HCT116 (cell line): Measurements from ENCODE around the gene CMC1. TPM values are rescaled to one million over a fixed set of nuclear protein-coding genes. Genes with fewer than 3 reads are reported as not detected.

Source experiments
- ATAC-seq: fragments of 200-7000 bp; cut with Tn5 transposase; 2 replicates; pipeline ENCODE4 v1.9.1; 2020; ENCODE audit warnings: mild to moderate bottlenecking, moderate library complexity
- BruUV-seq: library from RNA; stranded (reverse); fragments of 400-500 nt; replicated peaks from 2 replicates; lab custom pipeline; 2021; lab: Mats Ljungman, UMichigan
- CTCF ChIA-PET: fragments of 300-600 bp; sonication (Branson Sonifier 250); formaldehyde crosslinking; loops from one replicate; lab custom pipeline; 2021; ENCODE audit warnings: antibody characterized with exemption; lab: Charles Lee
- POLR2A ChIA-PET: fragments of 300-600, 350-600 bp; sonication (Branson Sonifier 250); formaldehyde crosslinking; loops from one replicate; lab custom pipeline; 2021; ENCODE audit warnings: antibody characterized with exemption; lab: Charles Lee
- RAD21 ChIA-PET, 2 experiments: fragments of 300-600 bp; sonication (Branson Sonifier 250); formaldehyde crosslinking; loops; one replicate each; lab custom pipeline; 2023; ENCODE audit warnings: low total read pairs in 2 of 2; ENCODE audit not compliant: uncharacterized antibody in 2 of 2, unreplicated experiment in 2 of 2, low non-redundant PET in 1 of 2; lab: Charles Lee
- DNase-seq: peaks from one replicate; pipeline ENCODE4 v3.0.0-alpha.2; 2010; ENCODE audit warnings: low read depth, low spot score
- H2AFZ ChIP-seq: fragments of 200-600 bp; shearing (Covaris generic), sonication (generic); 2 replicates; pipeline ENCODE4 v1.6.1; 2017; ENCODE audit warnings: low read depth, mixed run types, mixed read lengths, antibody characterized with exemption, low read length; ENCODE audit not compliant: poor library complexity, severe bottlenecking
- H3K27ac ChIP-seq: 2 replicates; pipeline ENCODE4 v1.5.1; 2012; ENCODE audit warnings: low read depth, low read length
- H3K27me3 ChIP-seq: fragments of 200-600 bp; sonication (generic); 2 replicates; pipeline ENCODE4 v1.6.1; 2016; ENCODE audit warnings: mixed run types, low read length, mixed read lengths; ENCODE audit not compliant: insufficient read depth
- H3K36me3 ChIP-seq, 2 experiments: fragments of 200-500 bp in 1 of 2; fragments of 200-600 bp in 1 of 2; sonication (Bioruptor generic) in 1 of 2; sonication (generic) in 1 of 2; 2 replicates each; pipeline versions ENCODE4 v1.5.1 to v1.6.1; 2014 to 2016; ENCODE audit warnings: low read length in 2 of 2, inconsistent platforms in 1 of 2, mixed read lengths in 1 of 2, mixed run types in 1 of 2; ENCODE audit not compliant: insufficient read depth in 2 of 2, control insufficient read depth in 1 of 2
- H3K4me1 ChIP-seq, 2 experiments: fragments of 200-600 bp in 1 of 2; sonication (generic) in 1 of 2; 2 replicates each; pipeline versions ENCODE4 v1.5.1 to v1.6.1; 2012 to 2017; ENCODE audit warnings: low read length in 2 of 2, inconsistent platforms in 1 of 2, mild to moderate bottlenecking in 1 of 2, mixed read lengths in 1 of 2, mixed run types in 1 of 2, moderate library complexity in 1 of 2; ENCODE audit not compliant: insufficient read depth in 2 of 2, control insufficient read depth in 1 of 2
- H3K4me2 ChIP-seq: fragments of 200-600 bp; sonication (generic); 2 replicates; pipeline ENCODE4 v1.6.1; 2017; ENCODE audit warnings: mixed run types, low read length, mixed read lengths
- H3K4me3 ChIP-seq, 2 experiments: fragments of 200-600 bp in 1 of 2; sonication (generic) in 1 of 2; replicated peaks in 1 of 2; 2 replicates each; pipeline ENCODE4 v1.5.1; 2011 to 2016; ENCODE audit warnings: low read length in 2 of 2, control low read depth in 1 of 2, low read depth in 1 of 2, mild to moderate bottlenecking in 1 of 2, mixed read lengths in 1 of 2, mixed run types in 1 of 2
- H3K79me2 ChIP-seq: fragments of 200-600 bp; sonication (generic); 2 replicates; pipeline ENCODE4 v1.6.1; 2017; ENCODE audit warnings: mild to moderate bottlenecking, mixed run types, low read length, moderate library complexity, mixed read lengths; ENCODE audit not compliant: insufficient read depth
- H3K9ac ChIP-seq: fragments of 200-600 bp; sonication (generic); 2 replicates; pipeline ENCODE4 v1.6.1; 2016; ENCODE audit warnings: low read length, mixed read lengths
- H3K9me2 ChIP-seq: fragments of 200-600 bp; sonication (generic), shearing (Covaris generic); 2 replicates; pipeline ENCODE4 v1.6.1; 2017; ENCODE audit warnings: mixed run types, mild to moderate bottlenecking, moderate library complexity; ENCODE audit not compliant: insufficient read depth
- H3K9me3 ChIP-seq, 2 experiments: fragments of 200-500 bp in 1 of 2; fragments of 200-600 bp in 1 of 2; sonication (Bioruptor generic) in 1 of 2; sonication (generic) in 1 of 2; 2 replicates each; pipeline ENCODE4 v1.6.1; 2014 to 2017; ENCODE audit warnings: low read length in 2 of 2, mixed read lengths in 2 of 2, inconsistent platforms in 1 of 2, low read depth in 1 of 2, mild to moderate bottlenecking in 1 of 2, mixed run types in 1 of 2, moderate library complexity in 1 of 2; ENCODE audit not compliant: control insufficient read depth in 1 of 2, insufficient read depth in 1 of 2
- H4K20me1 ChIP-seq: fragments of 200-600 bp; sonication (generic), shearing (Covaris generic); 2 replicates; pipeline ENCODE4 v1.6.1; 2017; ENCODE audit warnings: mixed run types, mild to moderate bottlenecking, moderate library complexity; ENCODE audit not compliant: insufficient read depth
- CBX3 ChIP-seq: IDR thresholded peaks from 2 replicates; pipeline ENCODE4 v1.6.1; 2012; ENCODE audit warnings: low read depth
- EGR1 ChIP-seq: IDR thresholded peaks from 2 replicates; pipeline ENCODE4 v1.6.1; 2012; ENCODE audit warnings: low read depth
- RAD21 ChIP-seq: IDR thresholded peaks from 2 replicates; pipeline ENCODE4 v1.6.1; 2012; ENCODE audit warnings: low read depth, mild to moderate bottlenecking
- ZFX ChIP-seq: fragments of 450-650 bp; IDR thresholded peaks from 2 replicates; pipeline ENCODE4 v1.6.1; 2017
- ZNF274 ChIP-seq: fragments of 200-500 bp; sonication (Bioruptor generic); IDR thresholded peaks from 2 replicates; pipeline ENCODE4 v1.6.1; 2014; ENCODE audit warnings: mild to moderate bottlenecking, low read depth, low read length, inconsistent platforms
- intact Hi-C: fragments of 100-400 bp; cut with micrococcal nuclease; formaldehyde crosslinking; loops from 2 replicates; pipeline ENCODE4 v1.10.0; 2022
- total RNA-seq: library from RNA; stranded (reverse); gene quantifications from one replicate; pipeline ENCODE4 v1.2.1, GENCODE V29; 2021; ENCODE audit not compliant: unreplicated experiment
- TF ChIP-seq, protein P1 (sequence below): IDR thresholded peaks from 2 replicates; pipeline ENCODE4 v1.6.1; 2012
- TF ChIP-seq, protein P2 (sequence below): IDR thresholded peaks from 2 replicates; pipeline ENCODE4 v1.6.1; 2012
- TF ChIP-seq, protein P3 (sequence below): IDR thresholded peaks from 2 replicates; pipeline ENCODE4 v1.6.1; 2011; ENCODE audit warnings: mild to moderate bottlenecking, low read length, moderate library complexity; ENCODE audit not compliant: insufficient replicate concordance; ENCODE audit errors: extremely low read depth
- TF ChIP-seq, protein P4 (sequence below): IDR thresholded peaks from 2 replicates; pipeline ENCODE4 v1.6.1; 2012; ENCODE audit warnings: low read depth

The CMC1 gene
- total RNA-seq, 1 experiment from 2014 or later, result 29.0 TPM

DNA sequence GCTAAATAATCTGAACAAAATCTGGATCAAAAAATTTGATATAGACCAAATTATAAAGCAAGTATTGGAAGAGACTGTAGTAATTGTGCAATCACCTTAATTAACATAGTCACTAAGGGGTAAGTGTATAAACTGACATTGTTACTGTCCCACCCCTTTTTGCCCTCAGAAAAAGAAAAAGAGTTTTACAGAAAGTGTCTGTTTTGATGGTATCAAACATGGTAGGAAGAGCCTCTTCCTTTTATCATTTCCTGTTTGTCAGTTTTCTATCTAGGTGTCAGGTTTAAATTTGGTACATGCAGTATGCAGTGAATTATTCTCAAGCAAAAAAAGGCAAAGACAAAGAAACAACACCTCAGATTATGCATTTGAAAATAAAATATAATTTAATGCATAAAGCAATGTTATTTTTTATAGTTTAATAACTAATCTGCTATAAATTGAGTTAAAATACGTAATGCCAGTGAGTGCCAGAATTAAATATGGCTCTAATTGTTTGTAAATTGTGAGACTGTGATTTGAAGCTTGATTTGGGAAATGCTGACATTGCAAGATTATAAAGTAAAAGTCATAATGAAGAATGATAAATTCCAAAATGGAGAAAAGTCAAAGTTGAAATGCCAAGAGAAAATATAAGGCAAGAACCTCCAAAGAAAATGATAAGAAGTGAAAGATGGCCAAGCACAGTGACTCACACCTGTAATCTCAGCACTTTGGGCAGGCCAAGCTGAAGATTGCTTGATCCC, 30.3 kb upstream of the CMC1 start:
- Histone ChIP-seq H3K27ac (no peak overlapping the region), H4K20me1 (no peaks in the 10 kb centered on the region), H2AFZ (no peak overlapping the region), H3K9ac (no peak overlapping the region), H3K27me3 (no peaks in the 10 kb centered on the region), H3K36me3 (no peaks in the 10 kb centered on the region), H3K79me2 (no peaks in the 10 kb centered on the region), H3K9me2 (no peaks in the 10 kb centered on the region), H3K4me2 (no peak overlapping the region), H3K9me3 (no peaks in the 10 kb centered on the region), H3K4me3 (no peak overlapping the region), H3K4me1 (no peaks in the 10 kb centered on the region)
- DNase-seq (no peak), ATAC-seq (no peak)
- no peak for TF ChIP-seq RAD21
- TF ChIP-seq, protein P1, sequence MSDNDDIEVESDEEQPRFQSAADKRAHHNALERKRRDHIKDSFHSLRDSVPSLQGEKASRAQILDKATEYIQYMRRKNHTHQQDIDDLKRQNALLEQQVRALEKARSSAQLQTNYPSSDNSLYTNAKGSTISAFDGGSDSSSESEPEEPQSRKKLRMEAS, result no peak
- TF ChIP-seq, protein P2, sequence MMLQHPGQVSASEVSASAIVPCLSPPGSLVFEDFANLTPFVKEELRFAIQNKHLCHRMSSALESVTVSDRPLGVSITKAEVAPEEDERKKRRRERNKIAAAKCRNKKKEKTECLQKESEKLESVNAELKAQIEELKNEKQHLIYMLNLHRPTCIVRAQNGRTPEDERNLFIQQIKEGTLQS, result no peak
- TF ChIP-seq ZFX, result no peak
- no peak for TF ChIP-seq ZNF274
- no peak for TF ChIP-seq EGR1
- no peak for TF ChIP-seq CBX3
- TF ChIP-seq, protein P3, sequence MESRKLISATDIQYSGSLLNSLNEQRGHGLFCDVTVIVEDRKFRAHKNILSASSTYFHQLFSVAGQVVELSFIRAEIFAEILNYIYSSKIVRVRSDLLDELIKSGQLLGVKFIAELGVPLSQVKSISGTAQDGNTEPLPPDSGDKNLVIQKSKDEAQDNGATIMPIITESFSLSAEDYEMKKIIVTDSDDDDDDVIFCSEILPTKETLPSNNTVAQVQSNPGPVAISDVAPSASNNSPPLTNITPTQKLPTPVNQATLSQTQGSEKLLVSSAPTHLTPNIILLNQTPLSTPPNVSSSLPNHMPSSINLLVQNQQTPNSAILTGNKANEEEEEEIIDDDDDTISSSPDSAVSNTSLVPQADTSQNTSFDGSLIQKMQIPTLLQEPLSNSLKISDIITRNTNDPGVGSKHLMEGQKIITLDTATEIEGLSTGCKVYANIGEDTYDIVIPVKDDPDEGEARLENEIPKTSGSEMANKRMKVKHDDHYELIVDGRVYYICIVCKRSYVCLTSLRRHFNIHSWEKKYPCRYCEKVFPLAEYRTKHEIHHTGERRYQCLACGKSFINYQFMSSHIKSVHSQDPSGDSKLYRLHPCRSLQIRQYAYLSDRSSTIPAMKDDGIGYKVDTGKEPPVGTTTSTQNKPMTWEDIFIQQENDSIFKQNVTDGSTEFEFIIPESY, result no peak
- TF ChIP-seq, protein P4, sequence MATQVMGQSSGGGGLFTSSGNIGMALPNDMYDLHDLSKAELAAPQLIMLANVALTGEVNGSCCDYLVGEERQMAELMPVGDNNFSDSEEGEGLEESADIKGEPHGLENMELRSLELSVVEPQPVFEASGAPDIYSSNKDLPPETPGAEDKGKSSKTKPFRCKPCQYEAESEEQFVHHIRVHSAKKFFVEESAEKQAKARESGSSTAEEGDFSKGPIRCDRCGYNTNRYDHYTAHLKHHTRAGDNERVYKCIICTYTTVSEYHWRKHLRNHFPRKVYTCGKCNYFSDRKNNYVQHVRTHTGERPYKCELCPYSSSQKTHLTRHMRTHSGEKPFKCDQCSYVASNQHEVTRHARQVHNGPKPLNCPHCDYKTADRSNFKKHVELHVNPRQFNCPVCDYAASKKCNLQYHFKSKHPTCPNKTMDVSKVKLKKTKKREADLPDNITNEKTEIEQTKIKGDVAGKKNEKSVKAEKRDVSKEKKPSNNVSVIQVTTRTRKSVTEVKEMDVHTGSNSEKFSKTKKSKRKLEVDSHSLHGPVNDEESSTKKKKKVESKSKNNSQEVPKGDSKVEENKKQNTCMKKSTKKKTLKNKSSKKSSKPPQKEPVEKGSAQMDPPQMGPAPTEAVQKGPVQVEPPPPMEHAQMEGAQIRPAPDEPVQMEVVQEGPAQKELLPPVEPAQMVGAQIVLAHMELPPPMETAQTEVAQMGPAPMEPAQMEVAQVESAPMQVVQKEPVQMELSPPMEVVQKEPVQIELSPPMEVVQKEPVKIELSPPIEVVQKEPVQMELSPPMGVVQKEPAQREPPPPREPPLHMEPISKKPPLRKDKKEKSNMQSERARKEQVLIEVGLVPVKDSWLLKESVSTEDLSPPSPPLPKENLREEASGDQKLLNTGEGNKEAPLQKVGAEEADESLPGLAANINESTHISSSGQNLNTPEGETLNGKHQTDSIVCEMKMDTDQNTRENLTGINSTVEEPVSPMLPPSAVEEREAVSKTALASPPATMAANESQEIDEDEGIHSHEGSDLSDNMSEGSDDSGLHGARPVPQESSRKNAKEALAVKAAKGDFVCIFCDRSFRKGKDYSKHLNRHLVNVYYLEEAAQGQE, result no peak
- POLR2A ChIA-PET, result no interaction called here
- intact Hi-C loops, result no loop called here
- RAD21 ChIA-PET, result no interaction called here
- no TSS peak for BruUV-seq
- CTCF ChIA-PET, result no interaction called here
